HL-60 (cell line): ENCODE data around the gene RNF220.

Experiments
- GABPA ChIP-seq: IDR thresholded peaks from 2 replicates; pipeline ENCODE4 v1.6.1; 2012; ENCODE audit warnings: low read depth
- POLR2AphosphoS5 ChIP-seq: IDR thresholded peaks from 2 replicates; pipeline ENCODE4 v1.6.1; 2012; ENCODE audit warnings: low read depth
- TF ChIP-seq, protein P1 (sequence below): IDR thresholded peaks from one replicate; pipeline ENCODE4 v1.5.1; 2011; ENCODE audit warnings: low read length, control low read depth, inconsistent platforms; ENCODE audit not compliant: insufficient read depth

DNA sequence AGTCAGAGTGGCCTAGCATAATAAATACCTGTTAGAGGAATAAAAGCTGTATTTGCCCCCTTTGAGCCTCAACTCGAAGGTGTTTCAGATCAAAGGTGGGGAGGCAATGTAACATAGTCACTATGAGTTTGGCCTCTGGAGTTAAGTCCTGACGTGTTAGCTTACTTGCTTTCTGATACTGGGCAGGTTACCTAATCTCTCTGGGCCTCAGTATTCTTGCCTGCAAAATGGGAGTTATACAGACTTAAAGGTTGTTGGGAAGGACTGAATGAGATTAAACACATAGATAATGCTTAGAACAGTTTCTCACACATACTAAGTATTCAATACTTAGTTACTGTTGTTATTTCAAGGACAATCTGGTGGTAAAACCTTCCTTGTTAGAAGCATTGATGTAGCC is 15.5 kb downstream of the RNF220 start:
- TF ChIP-seq POLR2AphosphoS5 = no peak
- TF ChIP-seq, protein P1, sequence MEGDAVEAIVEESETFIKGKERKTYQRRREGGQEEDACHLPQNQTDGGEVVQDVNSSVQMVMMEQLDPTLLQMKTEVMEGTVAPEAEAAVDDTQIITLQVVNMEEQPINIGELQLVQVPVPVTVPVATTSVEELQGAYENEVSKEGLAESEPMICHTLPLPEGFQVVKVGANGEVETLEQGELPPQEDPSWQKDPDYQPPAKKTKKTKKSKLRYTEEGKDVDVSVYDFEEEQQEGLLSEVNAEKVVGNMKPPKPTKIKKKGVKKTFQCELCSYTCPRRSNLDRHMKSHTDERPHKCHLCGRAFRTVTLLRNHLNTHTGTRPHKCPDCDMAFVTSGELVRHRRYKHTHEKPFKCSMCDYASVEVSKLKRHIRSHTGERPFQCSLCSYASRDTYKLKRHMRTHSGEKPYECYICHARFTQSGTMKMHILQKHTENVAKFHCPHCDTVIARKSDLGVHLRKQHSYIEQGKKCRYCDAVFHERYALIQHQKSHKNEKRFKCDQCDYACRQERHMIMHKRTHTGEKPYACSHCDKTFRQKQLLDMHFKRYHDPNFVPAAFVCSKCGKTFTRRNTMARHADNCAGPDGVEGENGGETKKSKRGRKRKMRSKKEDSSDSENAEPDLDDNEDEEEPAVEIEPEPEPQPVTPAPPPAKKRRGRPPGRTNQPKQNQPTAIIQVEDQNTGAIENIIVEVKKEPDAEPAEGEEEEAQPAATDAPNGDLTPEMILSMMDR = no peak
- no peak for TF ChIP-seq GABPA
